Stomach (tissue), 9 donors: ENCODE data around the gene NCDN. TPM values are rescaled to one million over a fixed set of nuclear protein-coding genes. Genes with fewer than 3 reads are reported as not detected.

Source experiments
- DNase-seq, 2 donors: peaks; one replicate each; pipeline versions ENCODE4 v3.0.0 to v3.0.0-alpha.2; 2013 to 2019
- H3K27ac ChIP-seq, 5 donors: fragments of 200-600 bp in 4 of 5; sonication (generic) in 4 of 5; one replicate each; pipeline ENCODE4 v1.5.1; 2013 to 2019; ENCODE audit warnings: mild to moderate bottlenecking in 1 of 5, moderate library complexity in 1 of 5
- H3K27me3 ChIP-seq, 3 donors: fragments of 200-600 bp; sonication (generic); one replicate each; pipeline ENCODE4 v1.5.1; 2017 to 2019; ENCODE audit warnings: mixed run types in 1 of 3
- H3K36me3 ChIP-seq, 4 donors: fragments of 200-600 bp; sonication (generic); 1 replicate in 3 of 4; 2 replicates in 1 of 4; pipeline ENCODE4 v1.5.1; 2016 to 2019
- H3K4me1 ChIP-seq, 4 donors: fragments of 200-600 bp; sonication (generic); one replicate each; pipeline ENCODE4 v1.5.1; 2016 to 2019
- H3K4me3 ChIP-seq, 4 donors: fragments of 200-600 bp; sonication (generic) in 3 of 4; one replicate each; pipeline ENCODE4 v1.5.1; 2016 to 2019; ENCODE audit warnings: mild to moderate bottlenecking in 1 of 4
- H3K9me3 ChIP-seq, 4 donors: fragments of 200-600 bp; sonication (generic); one replicate each; pipeline ENCODE4 v1.5.1; 2016 to 2019
- CTCF ChIP-seq, 7 experiments: fragments of 450-650 bp in 4 of 7; fragments of 200-600 bp in 3 of 7; sonication (generic) in 3 of 7; IDR thresholded peaks; one replicate each; pipeline ENCODE4 v1.5.1; 2016 to 2019; ENCODE audit warnings: antibody characterized with exemption in 7 of 7, control low read depth in 2 of 7, mild to moderate bottlenecking in 1 of 7
- EP300 ChIP-seq: sonication (generic); formaldehyde crosslinking; IDR thresholded peaks from one replicate; pipeline ENCODE4 v1.6.1; 2017; ENCODE audit warnings: antibody characterized with exemption
- POLR2A ChIP-seq, 4 donors: fragments of 450-650 bp; IDR thresholded peaks; one replicate each; pipeline ENCODE4 v1.6.1; 2016; ENCODE audit warnings: antibody characterized with exemption in 4 of 4, control low read depth in 2 of 4, mild to moderate bottlenecking in 1 of 4, moderate library complexity in 1 of 4
- POLR2AphosphoS5 ChIP-seq, 3 donors: sonication (generic); formaldehyde crosslinking; IDR thresholded peaks; one replicate each; pipeline ENCODE4 v1.6.1; 2016; ENCODE audit warnings: antibody characterized with exemption in 3 of 3
- WGBS, 5 donors: extraction: QIAGEN DNeasy Blood & Tissue Kit in 3 of 5; methylation state at CpG; one replicate each; pipeline versions ENCODE4 v1.1.5 to v1.1.7; 2013 to 2018; 5-methylcytosine and 5-hydroxymethylcytosine counted together
- intact Hi-C: fragments of 100-400 bp; cut with DNase I; formaldehyde crosslinking; loops from one replicate; pipeline ENCODE4 v1.15.1; 2023; ENCODE audit warnings: low total_unique reads
- polyA plus RNA-seq, 3 donors: library from polyadenylated mRNA; stranded (reverse); fragments of 200-250 nt; gene quantifications; one replicate each; pipeline ENCODE4 v1.2.3, GENCODE V29; 2013
- total RNA-seq, 5 donors: library from RNA; depleted of rRNA; stranded (reverse); fragments of >200 nt; gene quantifications; one replicate each; pipeline versions ENCODE4 v1.1.0 to v1.2.3, GENCODE V29; 2014 to 2016
- donor health status: healthy with polysubstance abuse.
- donor health status: Bipolar disorder and iron deficiency.
- donor health status: healthy.

The NCDN gene
- total and polyA plus RNA-seq, 8 donors: 5.3 to 92.9 (median 12.4) TPM

GRCh38 chr1:35530946-35531345 lies 26.7 kb upstream of the NCDN start:
- no peak overlapping the region for H3K27ac ChIP-seq
- H3K4me3 ChIP-seq: no peak overlapping the region
- 86 to 100% (median 98%) methylated on average over 2 of the region's 2 CpGs for WGBS, 5 donors
- intact Hi-C loops: no loop called here
- peaks cover 8 to 26% (median 13%) of the 10 kb centered on the region in 4 donors for H3K36me3 ChIP-seq
- H3K27me3 ChIP-seq: no peaks in the 10 kb centered on the region
- TF ChIP-seq CTCF (IDR thresholded peaks at IDR 0.05) (no peak), EP300 (no peak)
- DNase-seq: no peak
- peaks cover 0 to 21% (median 13%) of the 10 kb centered on the region in 4 donors for H3K4me1 ChIP-seq
- H3K9me3 ChIP-seq: peaks cover 0 to 3% (median 1%) of the 10 kb centered on the region in 4 donors

- no peak for DNase-seq
- H3K27ac ChIP-seq: no peak overlapping the region
- 79 to 90% (median 89%) methylated on average over 5 to 6 of the region's 6 CpGs for WGBS, 5 donors
- H3K27me3 ChIP-seq: no peaks in the 10 kb centered on the region
- H3K9me3 ChIP-seq: peaks cover 0 to 3% (median 1%) of the 10 kb centered on the region in 4 donors
- peaks cover 0 to 22% (median 13%) of the 10 kb centered on the region in 4 donors for H3K4me1 ChIP-seq
- TF ChIP-seq POLR2A (IDR thresholded peaks at IDR 0.05) (no peak), EP300 (no peak), CTCF (IDR thresholded peaks at IDR 0.05) (no peak), POLR2AphosphoS5 (IDR thresholded peaks at IDR 0.05) (no peak)
- intact Hi-C loops: no loop called here
- H3K4me3 ChIP-seq: no peak overlapping the region
- peaks cover 8 to 26% (median 13%) of the 10 kb centered on the region in 4 donors for H3K36me3 ChIP-seq
Observed at GRCh38 chr1:35531368-35531767, 26.2 kb upstream of the NCDN start.

GRCh38 chr1:35532497-35533223 lies 24.9 kb upstream of the NCDN start:
- intact Hi-C loops: no loop called here
- no peak for TF ChIP-seq EP300
- no peak for TF ChIP-seq CTCF (IDR thresholded peaks at IDR 0.05)
- TF ChIP-seq POLR2AphosphoS5 (IDR thresholded peaks at IDR 0.05): no peak
- no peak for TF ChIP-seq POLR2A (IDR thresholded peaks at IDR 0.05)
- H3K4me3 ChIP-seq: no peak overlapping the region
- H3K27me3 ChIP-seq: no peaks in the 10 kb centered on the region
- H3K9me3 ChIP-seq: peaks cover 0 to 3% (median 1%) of the 10 kb centered on the region in 4 donors
- peaks cover 6 to 35% (median 14%) of the 10 kb centered on the region in 4 donors for H3K4me1 ChIP-seq
- peaks cover 8 to 26% (median 13%) of the 10 kb centered on the region in 4 donors for H3K36me3 ChIP-seq
- DNase-seq: no peak
- whole genome bisulfite sequencing, 5 donors: 53 to 73% (median 67%) methylated on average over 1 of the region's 1 CpG
- H3K27ac ChIP-seq: no peak overlapping the region

- H3K9me3 ChIP-seq: peaks cover 0 to 3% (median 1%) of the 10 kb centered on the region in 4 donors
- WGBS, 5 donors: 10 to 39% (median 19%) methylated on average over 1 of the region's 1 CpG
- intact Hi-C loops: no loop called here
- H3K36me3 ChIP-seq: peaks cover 8 to 26% (median 13%) of the 10 kb centered on the region in 4 donors
- no peak overlapping the region for H3K4me3 ChIP-seq
- no peak overlapping the region for H3K27ac ChIP-seq
- no peak for DNase-seq
- H3K4me1 ChIP-seq: peaks cover 7 to 44% (median 19%) of the 10 kb centered on the region in 4 donors
- no peaks in the 10 kb centered on the region for H3K27me3 ChIP-seq
- TF ChIP-seq POLR2AphosphoS5 (IDR thresholded peaks at IDR 0.05) (no peak), POLR2A (IDR thresholded peaks at IDR 0.05) (no peak), CTCF (IDR thresholded peaks at IDR 0.05) (no peak), EP300 (no peak)
Observed at GRCh38 chr1:35533586-35533985, 24.0 kb upstream of the NCDN start.
